Heart left ventricle (tissue), 16 donors: ENCODE measurements around the gene ATP9B. TPM values are rescaled to one million over a fixed set of nuclear protein-coding genes. Genes with fewer than 3 reads are reported as not detected.

Experiments used
- ATAC-seq, 4 donors: fragments of 200-7000 bp; cut with Tn5 transposase; one replicate each; pipeline ENCODE4 v1.9.1; 2020 to 2022; ENCODE audit warnings: moderate library complexity in 4 of 4, mild to moderate bottlenecking in 3 of 4, moderate number of reproducible peaks in 1 of 4
- DNase-seq, 5 donors: peaks; one replicate each; pipeline ENCODE4 v3.0.0-alpha.2; 2020
- H3K27ac ChIP-seq, 12 donors: fragments of 200-600 bp; sonication (generic) in 4 of 12; one replicate each; pipeline versions ENCODE4 v1.5.0 to v1.8.0; 2016 to 2022; ENCODE audit warnings: mild to moderate bottlenecking in 2 of 12
- H3K27me3 ChIP-seq, 9 donors: fragments of 200-600 bp; sonication (generic) in 2 of 9; one replicate each; pipeline versions ENCODE4 v1.5.1 to v1.8.0; 2016 to 2022; ENCODE audit warnings: mild to moderate bottlenecking in 3 of 9
- H3K36me3 ChIP-seq, 9 donors: fragments of 200-600 bp; sonication (generic) in 2 of 9; one replicate each; pipeline versions ENCODE4 v1.5.0 to v1.8.0; 2018 to 2022; ENCODE audit warnings: mild to moderate bottlenecking in 2 of 9
- H3K4me1 ChIP-seq, 12 donors: fragments of 200-600 bp; sonication (generic) in 4 of 12; one replicate each; pipeline versions ENCODE4 v1.5.0 to v1.8.0; 2016 to 2022; ENCODE audit warnings: mild to moderate bottlenecking in 3 of 12
- H3K4me3 ChIP-seq, 12 donors: fragments of 200-600 bp; sonication (generic) in 4 of 12; one replicate each; pipeline versions ENCODE4 v1.5.0 to v1.8.0; 2017 to 2022; ENCODE audit warnings: mild to moderate bottlenecking in 9 of 12, moderate library complexity in 4 of 12
- H3K9me3 ChIP-seq, 12 donors: fragments of 200-600 bp; sonication (generic) in 4 of 12; one replicate each; pipeline versions ENCODE4 v1.5.0 to v1.8.0; 2016 to 2022; ENCODE audit warnings: mild to moderate bottlenecking in 1 of 12
- CTCF ChIP-seq, 12 donors: fragments of 200-600 bp; sonication (generic) in 4 of 12; IDR thresholded peaks; one replicate each; pipeline versions ENCODE4 v1.5.0 to v1.8.0; 2018 to 2022; ENCODE audit warnings: antibody characterized with exemption in 12 of 12, mild to moderate bottlenecking in 5 of 12
- POLR2A ChIP-seq, 2 donors: fragments of 450-650 bp; IDR thresholded peaks; one replicate each; pipeline ENCODE4 v1.6.1; 2017; ENCODE audit warnings: antibody characterized with exemption in 2 of 2, mild to moderate bottlenecking in 2 of 2, moderate library complexity in 2 of 2
- WGBS, 4 donors: extraction: QIAGEN DNeasy Blood & Tissue Kit in 2 of 4; methylation state at CpG; one replicate each; pipeline versions ENCODE4 v1.1.5 to v1.1.7; 2013 to 2018; 5-methylcytosine and 5-hydroxymethylcytosine counted together
- intact Hi-C, 10 donors: fragments of 100-400 bp; cut with DNase I; formaldehyde crosslinking; loops; one replicate each; pipeline versions ENCODE4 v1.11.1 to v1.14.2; 2022
- polyA plus RNA-seq, 2 donors: library from polyadenylated mRNA; stranded (reverse); fragments of 200-250 nt; gene quantifications; one replicate each; pipeline ENCODE4 v1.2.3, GENCODE V29; 2013
- total RNA-seq, 9 donors: library from RNA; depleted of rRNA in 2 of 9; stranded (reverse); fragments of >200 nt in 2 of 9; fragmentation: NEBNext Ultra II Directional in 3 of 9; extraction: Animal tissue kit (Norgen Biotek cat#: 25700) in 3 of 9; gene quantifications; one replicate each; pipeline versions ENCODE4 v1.1.0 to v1.2.4, GENCODE V29; 2016 to 2023
- donor health status: ischemic (EF 13 %, LVEDD 7.1; RV severe dilation, severe dysfunction).
- donor health status: healthy with polysubstance abuse.
- donor health status: DM: no; HTN: yes; CAD: no.
- donor health status: DM: no; HTN: no; CAD: no.
- donor health status: ischemic (EF 25% LVEDD 6.9; RV normal size, moderate dysfunction).
- donor health status: ischemic (EF 25% LVEDD 5.7; RV mildly dilated, moderate dysfunction).
- donor health status: healthy.
- donor health status: DM: yes; HTN: yes; CAD: no.
- donor health status: ischemic (EF 35%, LVEDD 5.7; RV mildly dilated, moderate dysfunction).
- donor health status: nonischemic (EF 11% LVEDD 7.7; RV severe dilation, severe dysfunction).
- donor health status: DM: yes; HTN: yes; CAD: no.
- donor health status: PGD.
- donor health status: ischemic (EF 29% LVEDD 5.4; RV normal size, mild dysfunction).
- donor health status: nonischemic (EF 23%, LVEDD 6.1; RV moderate dilation, normal function).

The ATP9B gene
- total and polyA plus RNA-seq, 11 donors: 7.4 to 23.9 (median 12.8) TPM

GRCh38 chr18:79257480-79257879 lies 188.3 kb downstream of the ATP9B start:
- intact Hi-C loops: loop anchor here in 1 of 10 donors (10.0 kb wide), 1 partner anchor 1353 kb away; no protein-coding TSS in a partner anchor
- Histone ChIP-seq H3K27ac (no peak overlapping the region), H3K4me3 (no peak overlapping the region), H3K36me3 (peaks cover 0 to 27% (median 8%) of the 10 kb centered on the region in 9 donors), H3K4me1 (peaks cover 0 to 2% (median 0%) of the 10 kb centered on the region in 12 donors), H3K27me3 (no peaks in the 10 kb centered on the region), H3K9me3 (no peaks in the 10 kb centered on the region)
- 76 to 85% (median 80%) methylated on average over 6 of the region's 6 CpGs for WGBS, 4 donors
- TF ChIP-seq CTCF (IDR thresholded peaks at IDR 0.05) (no peak), POLR2A (IDR thresholded peaks at IDR 0.05) (no peak)
- DNase-seq (no peak), ATAC-seq (peak; percentile 50 to 77 (median 69))

GRCh38 chr18:79258447-79258846 lies 189.3 kb downstream of the ATP9B start:
- peak in 1 of 4 donors; percentile 26 for ATAC-seq
- no peak overlapping the region for H3K27ac ChIP-seq

GRCh38 chr18:79259218-79259617 lies 190.0 kb downstream of the ATP9B start:
- TF ChIP-seq POLR2A (IDR thresholded peaks at IDR 0.05) (no peak), CTCF (IDR thresholded peaks at IDR 0.05) (no peak)
- no peaks in the 10 kb centered on the region for H3K9me3 ChIP-seq
- intact Hi-C loops: loop anchor here in 1 of 10 donors (10.0 kb wide), 1 partner anchor 1354 kb away; no protein-coding TSS in a partner anchor
- peaks cover 0 to 2% (median 0%) of the 10 kb centered on the region in 12 donors for H3K4me1 ChIP-seq
- 90 to 95% (median 93%) methylated on average over 2 of the region's 2 CpGs for WGBS, 4 donors
- no peaks in the 10 kb centered on the region for H3K27me3 ChIP-seq
- ATAC-seq (no peak), DNase-seq (no peak)
- no peak overlapping the region for H3K27ac ChIP-seq
- no peak overlapping the region for H3K4me3 ChIP-seq
- peaks cover 0 to 19% (median 8%) of the 10 kb centered on the region in 9 donors for H3K36me3 ChIP-seq

More at GRCh38 chr18:79258447-79258846, 189.3 kb downstream of the ATP9B start:
- no peaks in the 10 kb centered on the region for H3K9me3 ChIP-seq
- no peaks in the 10 kb centered on the region for H3K27me3 ChIP-seq
- TF ChIP-seq CTCF (IDR thresholded peaks at IDR 0.05): no peak
- TF ChIP-seq POLR2A (IDR thresholded peaks at IDR 0.05): no peak
- peaks cover 0 to 2% (median 0%) of the 10 kb centered on the region in 12 donors for H3K4me1 ChIP-seq
- intact Hi-C loops: loop anchor here in 1 of 10 donors (10.0 kb wide), 1 partner anchor 1354 kb away; no protein-coding TSS in a partner anchor
- DNase-seq: no peak
- H3K4me3 ChIP-seq: no peak overlapping the region
- 86 to 91% (median 87%) methylated on average over 4 of the region's 4 CpGs for WGBS, 4 donors
- H3K36me3 ChIP-seq: peaks cover 0 to 24% (median 8%) of the 10 kb centered on the region in 9 donors

GRCh38 chr18:79260023-79260422 lies 190.8 kb downstream of the ATP9B start:
- 89 to 92% (median 91%) methylated on average over 8 of the region's 8 CpGs for WGBS, 4 donors
- no peak for TF ChIP-seq CTCF (IDR thresholded peaks at IDR 0.05)
- TF ChIP-seq POLR2A (IDR thresholded peaks at IDR 0.05): no peak
- peaks cover 0 to 2% (median 0%) of the 10 kb centered on the region in 12 donors for H3K4me1 ChIP-seq
- H3K27ac ChIP-seq: no peak overlapping the region
- ATAC-seq (no peak), DNase-seq (no peak)
- H3K9me3 ChIP-seq: peaks cover 0 to 5% (median 2%) of the 10 kb centered on the region in 12 donors
- intact Hi-C loops: no loop called here
- no peaks in the 10 kb centered on the region for H3K27me3 ChIP-seq
- H3K36me3 ChIP-seq: peaks cover 0 to 10% (median 3%) of the 10 kb centered on the region in 9 donors
- H3K4me3 ChIP-seq: no peak overlapping the region
